GM13976 (cell line): ENCODE measurements around the gene MAPKAPK5.

ENCODE experiments used
- DNase-seq: peaks from one replicate; pipeline ENCODE4 v3.0.0; 2012; ENCODE audit warnings: low spot score
- in situ Hi-C: fragments of 300-500 bp; cut with MboI; formaldehyde crosslinking; loops from one replicate; pipeline ENCODE4 v1.12.0; 2022; ENCODE audit warnings: low sequenced_read_pairs, mixed read lengths, inconsistent platforms; ENCODE audit not compliant: unreplicated experiment
- TF ChIP-seq, protein P1 (sequence below): IDR thresholded peaks from 2 replicates; pipeline ENCODE4 v1.5.1; 2012; ENCODE audit warnings: borderline replicate concordance, mild to moderate bottlenecking; ENCODE audit not compliant: insufficient read depth; ENCODE audit errors: extremely low read depth, missing control alignments, control extremely low read depth

MAPKAPK5 gene, protein sequence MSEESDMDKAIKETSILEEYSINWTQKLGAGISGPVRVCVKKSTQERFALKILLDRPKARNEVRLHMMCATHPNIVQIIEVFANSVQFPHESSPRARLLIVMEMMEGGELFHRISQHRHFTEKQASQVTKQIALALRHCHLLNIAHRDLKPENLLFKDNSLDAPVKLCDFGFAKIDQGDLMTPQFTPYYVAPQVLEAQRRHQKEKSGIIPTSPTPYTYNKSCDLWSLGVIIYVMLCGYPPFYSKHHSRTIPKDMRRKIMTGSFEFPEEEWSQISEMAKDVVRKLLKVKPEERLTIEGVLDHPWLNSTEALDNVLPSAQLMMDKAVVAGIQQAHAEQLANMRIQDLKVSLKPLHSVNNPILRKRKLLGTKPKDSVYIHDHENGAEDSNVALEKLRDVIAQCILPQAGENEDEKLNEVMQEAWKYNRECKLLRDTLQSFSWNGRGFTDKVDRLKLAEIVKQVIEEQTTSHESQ

DNA sequence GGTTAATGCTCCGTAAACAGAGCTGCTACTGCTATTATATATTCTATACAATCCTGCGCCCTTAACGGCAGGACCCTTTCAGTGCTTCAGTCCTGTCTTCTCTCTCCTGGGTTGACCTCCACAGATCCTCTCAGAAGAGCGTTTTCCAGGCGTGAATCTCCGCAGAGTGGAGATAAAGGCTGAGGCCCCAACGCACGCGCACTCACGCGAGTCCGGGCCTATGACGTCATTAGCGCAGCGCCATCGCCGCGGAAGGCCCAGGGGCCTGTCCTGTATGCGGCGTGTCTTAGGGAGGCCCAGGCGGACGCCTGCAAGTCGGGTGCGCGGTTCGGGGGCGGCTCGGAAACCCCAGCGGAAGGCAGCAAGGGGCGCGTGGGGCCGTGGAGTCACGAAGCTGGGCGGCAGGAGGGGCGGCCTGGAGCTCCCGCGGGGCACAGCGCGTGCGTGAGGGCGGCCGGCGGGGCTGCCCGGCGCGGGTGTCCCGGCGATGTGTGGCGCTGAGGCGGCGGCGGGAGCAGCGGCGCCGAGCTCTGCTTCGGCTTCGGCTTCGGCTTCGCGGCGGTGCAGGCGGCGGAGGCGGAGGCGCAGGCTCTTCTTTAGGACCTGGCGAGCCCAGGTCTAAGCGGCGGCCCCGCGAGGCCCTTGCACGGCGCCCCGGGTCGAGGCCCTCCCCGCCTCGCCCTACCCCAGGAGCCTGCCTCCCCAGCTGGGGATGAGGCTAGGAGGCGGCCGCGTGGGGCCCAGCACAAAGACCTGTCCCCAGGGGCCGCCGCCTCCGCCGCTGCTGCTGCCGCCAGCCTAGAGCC is at the start of gene MAPKAPK5:
Gene MAPKAPK5, plus strand, starts transcription at position 479 of the 806 bp plus-strand sequence. CDS start 506 bp downstream, outside the sequence.
- in situ Hi-C loops: no loop called here
- peak; percentile 97 for DNase-seq
- TF ChIP-seq, protein P1, sequence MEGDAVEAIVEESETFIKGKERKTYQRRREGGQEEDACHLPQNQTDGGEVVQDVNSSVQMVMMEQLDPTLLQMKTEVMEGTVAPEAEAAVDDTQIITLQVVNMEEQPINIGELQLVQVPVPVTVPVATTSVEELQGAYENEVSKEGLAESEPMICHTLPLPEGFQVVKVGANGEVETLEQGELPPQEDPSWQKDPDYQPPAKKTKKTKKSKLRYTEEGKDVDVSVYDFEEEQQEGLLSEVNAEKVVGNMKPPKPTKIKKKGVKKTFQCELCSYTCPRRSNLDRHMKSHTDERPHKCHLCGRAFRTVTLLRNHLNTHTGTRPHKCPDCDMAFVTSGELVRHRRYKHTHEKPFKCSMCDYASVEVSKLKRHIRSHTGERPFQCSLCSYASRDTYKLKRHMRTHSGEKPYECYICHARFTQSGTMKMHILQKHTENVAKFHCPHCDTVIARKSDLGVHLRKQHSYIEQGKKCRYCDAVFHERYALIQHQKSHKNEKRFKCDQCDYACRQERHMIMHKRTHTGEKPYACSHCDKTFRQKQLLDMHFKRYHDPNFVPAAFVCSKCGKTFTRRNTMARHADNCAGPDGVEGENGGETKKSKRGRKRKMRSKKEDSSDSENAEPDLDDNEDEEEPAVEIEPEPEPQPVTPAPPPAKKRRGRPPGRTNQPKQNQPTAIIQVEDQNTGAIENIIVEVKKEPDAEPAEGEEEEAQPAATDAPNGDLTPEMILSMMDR: no peak

DNA sequence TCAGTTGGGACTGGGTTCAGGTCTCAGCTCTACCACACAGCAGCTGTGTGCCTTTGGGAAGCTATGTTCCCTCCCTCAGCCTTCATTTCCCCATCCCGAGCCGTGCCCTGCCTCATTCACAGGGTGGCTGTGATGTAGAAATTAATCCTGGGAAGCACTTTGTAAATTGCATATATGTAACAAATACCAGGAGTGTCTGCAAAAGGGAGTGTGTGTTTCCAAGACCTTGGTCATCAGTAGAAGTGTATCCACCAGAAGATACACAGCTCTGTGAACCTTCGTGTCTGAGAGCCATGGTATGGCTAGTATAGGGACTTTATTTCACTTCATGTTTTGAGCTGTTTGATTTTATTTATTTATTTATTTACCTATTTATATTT is 49.2 kb upstream of the MAPKAPK5 start:
- DNase-seq: no peak
- in situ Hi-C loops: no loop called here
- TF ChIP-seq, protein P1: no peak

DNA sequence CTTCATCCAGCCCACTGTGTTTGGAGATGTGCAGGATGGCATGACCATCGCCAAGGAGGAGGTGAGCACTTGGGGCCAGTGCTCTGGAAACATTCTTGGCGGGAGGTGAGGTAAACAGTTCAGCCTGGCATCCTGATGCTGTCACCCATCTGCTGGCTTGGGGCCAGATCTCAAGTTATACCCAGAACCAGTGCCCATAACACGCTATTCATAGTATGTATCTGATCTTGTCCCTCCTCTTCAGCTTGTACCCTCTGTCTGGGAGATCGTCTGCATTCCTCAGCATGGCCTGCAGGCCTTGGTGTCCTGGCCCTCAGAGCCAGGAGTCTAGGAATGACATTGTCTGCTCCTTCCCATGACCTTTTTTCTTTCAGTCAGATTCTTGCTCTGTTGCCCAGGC is 43.8 kb upstream of the MAPKAPK5 start:
- in situ Hi-C loops: no loop called here
- TF ChIP-seq, protein P1: no peak
- DNase-seq: no peak

DNA sequence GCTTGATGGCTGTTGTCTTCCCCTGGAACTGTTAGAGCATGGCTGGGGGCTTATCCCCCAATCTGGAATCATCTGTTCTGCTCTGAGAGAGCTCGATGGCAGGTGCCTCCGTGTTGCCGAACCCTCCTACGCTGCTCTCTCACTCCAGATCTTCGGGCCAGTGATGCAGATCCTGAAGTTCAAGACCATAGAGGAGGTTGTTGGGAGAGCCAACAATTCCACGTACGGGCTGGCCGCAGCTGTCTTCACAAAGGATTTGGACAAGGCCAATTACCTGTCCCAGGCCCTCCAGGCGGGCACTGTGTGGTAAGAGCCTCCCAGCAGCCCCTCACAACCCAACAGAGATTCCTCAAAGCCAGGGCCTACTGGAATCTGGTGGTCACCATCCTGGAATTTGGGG is 42.3 kb upstream of the MAPKAPK5 start:
- in situ Hi-C loops: no loop called here

DNA sequence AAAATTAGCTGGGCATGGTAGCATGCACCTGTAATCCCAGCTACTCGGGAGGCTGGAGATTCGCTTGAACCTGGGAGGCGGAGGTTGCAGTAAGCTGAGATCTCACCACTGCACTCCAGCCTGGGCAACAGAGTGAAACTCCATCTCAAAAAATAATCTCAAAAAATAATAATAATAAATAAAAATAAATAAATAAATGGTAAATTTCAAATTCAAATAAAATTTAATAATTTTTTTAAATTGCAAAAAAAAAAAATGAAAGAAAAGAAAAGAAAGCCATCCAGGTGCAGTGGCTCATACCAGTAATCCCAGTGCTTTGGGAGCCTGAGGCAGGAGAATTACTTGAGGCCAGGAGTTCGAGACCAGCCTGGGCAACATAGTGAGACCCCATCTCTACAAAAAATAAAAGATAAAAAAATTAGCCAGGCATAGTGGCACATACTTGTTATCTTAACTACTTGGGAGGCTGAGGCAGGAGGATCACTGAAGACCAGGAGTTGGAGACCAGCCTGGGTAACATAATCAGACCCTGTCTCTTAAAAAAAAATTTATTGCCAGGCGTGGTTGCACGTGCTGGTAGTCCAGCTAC is 38.9 kb upstream of the MAPKAPK5 start:
- TF ChIP-seq, protein P1: no peak
- in situ Hi-C loops: no loop called here
- DNase-seq: no peak

More for the DNA sequence above, 42.3 kb upstream of the MAPKAPK5 start:
- TF ChIP-seq, protein P1: no peak
- DNase-seq: no peak

DNA sequence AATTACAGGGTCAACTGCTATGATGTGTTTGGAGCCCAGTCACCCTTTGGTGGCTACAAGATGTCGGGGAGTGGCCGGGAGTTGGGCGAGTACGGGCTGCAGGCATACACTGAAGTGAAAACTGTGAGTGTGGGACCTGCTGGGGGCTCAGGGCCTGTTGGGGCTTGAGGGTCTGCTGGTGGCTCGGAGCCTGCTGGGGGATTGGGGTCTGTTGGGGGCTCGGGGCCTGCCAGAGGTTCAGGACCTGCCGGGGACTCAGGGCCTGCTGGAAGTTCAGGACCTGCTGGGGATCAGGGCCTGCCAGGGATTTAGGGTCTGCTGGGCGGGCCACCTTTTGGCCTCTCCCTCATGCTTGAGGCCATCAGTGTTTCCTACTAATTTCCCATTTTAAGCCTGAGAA is 38.2 kb upstream of the MAPKAPK5 start:
- in situ Hi-C loops: no loop called here
- TF ChIP-seq, protein P1: no peak
- no peak for DNase-seq
